Heart left ventricle (tissue), 16 donors: ENCODE measurements around the gene PRKCSH. TPM values are rescaled to one million over a fixed set of nuclear protein-coding genes. Genes with fewer than 3 reads are reported as not detected.

Experiments
- ATAC-seq, 4 donors: fragments of 200-7000 bp; cut with Tn5 transposase; one replicate each; pipeline ENCODE4 v1.9.1; 2020 to 2022; ENCODE audit warnings: moderate library complexity in 4 of 4, mild to moderate bottlenecking in 3 of 4, moderate number of reproducible peaks in 1 of 4
- DNase-seq, 5 donors: peaks; one replicate each; pipeline ENCODE4 v3.0.0-alpha.2; 2020
- H3K27ac ChIP-seq, 12 donors: fragments of 200-600 bp; sonication (generic) in 4 of 12; one replicate each; pipeline versions ENCODE4 v1.5.0 to v1.8.0; 2016 to 2022; ENCODE audit warnings: mild to moderate bottlenecking in 2 of 12
- H3K27me3 ChIP-seq, 9 donors: fragments of 200-600 bp; sonication (generic) in 2 of 9; one replicate each; pipeline versions ENCODE4 v1.5.1 to v1.8.0; 2016 to 2022; ENCODE audit warnings: mild to moderate bottlenecking in 3 of 9
- H3K36me3 ChIP-seq, 9 donors: fragments of 200-600 bp; sonication (generic) in 2 of 9; one replicate each; pipeline versions ENCODE4 v1.5.0 to v1.8.0; 2018 to 2022; ENCODE audit warnings: mild to moderate bottlenecking in 2 of 9
- H3K4me1 ChIP-seq, 12 donors: fragments of 200-600 bp; sonication (generic) in 4 of 12; one replicate each; pipeline versions ENCODE4 v1.5.0 to v1.8.0; 2016 to 2022; ENCODE audit warnings: mild to moderate bottlenecking in 3 of 12
- H3K4me3 ChIP-seq, 12 donors: fragments of 200-600 bp; sonication (generic) in 4 of 12; one replicate each; pipeline versions ENCODE4 v1.5.0 to v1.8.0; 2017 to 2022; ENCODE audit warnings: mild to moderate bottlenecking in 9 of 12, moderate library complexity in 4 of 12
- H3K9me3 ChIP-seq, 12 donors: fragments of 200-600 bp; sonication (generic) in 4 of 12; one replicate each; pipeline versions ENCODE4 v1.5.0 to v1.8.0; 2016 to 2022; ENCODE audit warnings: mild to moderate bottlenecking in 1 of 12
- POLR2A ChIP-seq, 2 donors: fragments of 450-650 bp; IDR thresholded peaks; one replicate each; pipeline ENCODE4 v1.6.1; 2017; ENCODE audit warnings: antibody characterized with exemption in 2 of 2, mild to moderate bottlenecking in 2 of 2, moderate library complexity in 2 of 2
- WGBS, 4 donors: extraction: QIAGEN DNeasy Blood & Tissue Kit in 2 of 4; methylation state at CpG; one replicate each; pipeline versions ENCODE4 v1.1.5 to v1.1.7; 2013 to 2018; 5-methylcytosine and 5-hydroxymethylcytosine counted together
- intact Hi-C, 10 donors: fragments of 100-400 bp; cut with DNase I; formaldehyde crosslinking; loops; one replicate each; pipeline versions ENCODE4 v1.11.1 to v1.14.2; 2022
- polyA plus RNA-seq, 2 donors: library from polyadenylated mRNA; stranded (reverse); fragments of 200-250 nt; gene quantifications; one replicate each; pipeline ENCODE4 v1.2.3, GENCODE V29; 2013
- total RNA-seq, 9 donors: library from RNA; depleted of rRNA in 2 of 9; stranded (reverse); fragments of >200 nt in 2 of 9; fragmentation: NEBNext Ultra II Directional in 3 of 9; extraction: Animal tissue kit (Norgen Biotek cat#: 25700) in 3 of 9; gene quantifications; one replicate each; pipeline versions ENCODE4 v1.1.0 to v1.2.4, GENCODE V29; 2016 to 2023
- TF ChIP-seq, protein P1 (sequence below), 12 donors: fragments of 200-600 bp; sonication (generic) in 4 of 12; IDR thresholded peaks; one replicate each; pipeline versions ENCODE4 v1.5.0 to v1.8.0; 2018 to 2022; ENCODE audit warnings: antibody characterized with exemption in 12 of 12, mild to moderate bottlenecking in 5 of 12
- donor health status: ischemic (EF 13 %, LVEDD 7.1; RV severe dilation, severe dysfunction).
- donor health status: healthy with polysubstance abuse.
- donor health status: DM: no; HTN: yes; CAD: no.
- donor health status: DM: no; HTN: no; CAD: no.
- donor health status: ischemic (EF 25% LVEDD 6.9; RV normal size, moderate dysfunction).
- donor health status: ischemic (EF 25% LVEDD 5.7; RV mildly dilated, moderate dysfunction).
- donor health status: healthy.
- donor health status: DM: yes; HTN: yes; CAD: no.
- donor health status: ischemic (EF 35%, LVEDD 5.7; RV mildly dilated, moderate dysfunction).
- donor health status: nonischemic (EF 11% LVEDD 7.7; RV severe dilation, severe dysfunction).
- donor health status: DM: yes; HTN: yes; CAD: no.
- donor health status: PGD.
- donor health status: ischemic (EF 29% LVEDD 5.4; RV normal size, mild dysfunction).
- donor health status: nonischemic (EF 23%, LVEDD 6.1; RV moderate dilation, normal function).

The PRKCSH gene
- total and polyA plus RNA-seq, 11 donors: 69.3 to 210 (median 107) TPM

DNA sequence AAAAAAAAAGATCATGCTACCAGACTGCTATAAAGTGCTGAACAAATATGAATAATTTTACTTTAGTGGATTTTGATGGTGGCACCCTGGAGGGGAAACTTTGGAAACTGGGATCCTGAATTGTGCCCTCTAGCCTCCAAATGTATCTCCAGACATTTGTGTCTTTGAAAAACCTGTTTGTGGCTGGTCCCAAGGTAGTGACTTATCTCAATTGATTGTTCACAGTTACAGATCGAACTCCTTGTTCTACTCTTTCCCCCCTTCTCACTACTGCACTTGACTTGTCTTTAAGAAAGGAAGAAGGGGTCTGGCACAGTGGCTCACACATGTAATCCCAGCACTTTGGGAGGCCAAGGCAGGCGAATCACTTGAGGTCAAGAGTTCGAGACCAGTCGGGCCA, 26.8 kb upstream of the PRKCSH start:
- H3K4me1 ChIP-seq: peaks cover 0 to 9% (median 0%) of the 10 kb centered on the region in 12 donors
- H3K27me3 ChIP-seq: peaks cover 0 to 10% (median 0%) of the 10 kb centered on the region in 9 donors
- DNase-seq (no peak), ATAC-seq (no peak)
- intact Hi-C loops: no loop called here
- WGBS, 4 donors: 85 to 90% (median 88%) methylated on average over 4 of the region's 4 CpGs
- H3K4me3 ChIP-seq: no peak overlapping the region
- H3K9me3 ChIP-seq: no peaks in the 10 kb centered on the region
- TF ChIP-seq POLR2A (IDR thresholded peaks at IDR 0.05): no peak
- TF ChIP-seq, protein P1, sequence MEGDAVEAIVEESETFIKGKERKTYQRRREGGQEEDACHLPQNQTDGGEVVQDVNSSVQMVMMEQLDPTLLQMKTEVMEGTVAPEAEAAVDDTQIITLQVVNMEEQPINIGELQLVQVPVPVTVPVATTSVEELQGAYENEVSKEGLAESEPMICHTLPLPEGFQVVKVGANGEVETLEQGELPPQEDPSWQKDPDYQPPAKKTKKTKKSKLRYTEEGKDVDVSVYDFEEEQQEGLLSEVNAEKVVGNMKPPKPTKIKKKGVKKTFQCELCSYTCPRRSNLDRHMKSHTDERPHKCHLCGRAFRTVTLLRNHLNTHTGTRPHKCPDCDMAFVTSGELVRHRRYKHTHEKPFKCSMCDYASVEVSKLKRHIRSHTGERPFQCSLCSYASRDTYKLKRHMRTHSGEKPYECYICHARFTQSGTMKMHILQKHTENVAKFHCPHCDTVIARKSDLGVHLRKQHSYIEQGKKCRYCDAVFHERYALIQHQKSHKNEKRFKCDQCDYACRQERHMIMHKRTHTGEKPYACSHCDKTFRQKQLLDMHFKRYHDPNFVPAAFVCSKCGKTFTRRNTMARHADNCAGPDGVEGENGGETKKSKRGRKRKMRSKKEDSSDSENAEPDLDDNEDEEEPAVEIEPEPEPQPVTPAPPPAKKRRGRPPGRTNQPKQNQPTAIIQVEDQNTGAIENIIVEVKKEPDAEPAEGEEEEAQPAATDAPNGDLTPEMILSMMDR (IDR thresholded peaks at IDR 0.05): no peak
- H3K36me3 ChIP-seq: peaks cover 0 to 5% (median 0%) of the 10 kb centered on the region in 9 donors
- H3K27ac ChIP-seq: no peak overlapping the region

DNA sequence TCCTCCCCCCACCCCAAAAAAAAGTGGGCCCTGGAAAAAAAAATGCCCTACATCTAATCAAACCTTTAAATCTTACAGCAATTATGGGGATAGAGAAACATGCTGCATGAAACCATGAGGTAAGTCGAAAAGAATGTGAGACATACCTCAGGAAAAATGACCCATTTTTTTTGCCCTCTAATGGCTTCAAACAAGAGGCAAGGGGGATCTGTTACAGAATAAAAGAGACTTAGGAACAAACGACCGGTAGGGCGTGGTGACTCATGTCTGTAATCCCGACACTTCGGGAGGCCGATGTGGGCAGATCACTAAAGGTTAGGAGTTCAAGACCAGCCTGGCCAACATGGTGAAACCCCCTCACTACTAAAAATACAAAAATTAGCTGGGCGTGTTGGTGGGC, 24.8 kb upstream of the PRKCSH start:
- no peaks in the 10 kb centered on the region for H3K9me3 ChIP-seq
- H3K4me3 ChIP-seq: no peak overlapping the region
- intact Hi-C loops: no loop called here
- WGBS, 4 donors: 68 to 78% (median 70%) methylated on average over 8 of the region's 8 CpGs
- DNase-seq: no peak
- peaks cover 0 to 17% (median 0%) of the 10 kb centered on the region in 9 donors for H3K27me3 ChIP-seq
- no peak overlapping the region for H3K27ac ChIP-seq
- H3K36me3 ChIP-seq: peaks cover 0 to 5% (median 0%) of the 10 kb centered on the region in 9 donors
- peaks cover 0 to 9% (median 0%) of the 10 kb centered on the region in 12 donors for H3K4me1 ChIP-seq
- no peak for ATAC-seq
- no peak for TF ChIP-seq POLR2A (IDR thresholded peaks at IDR 0.05)
- TF ChIP-seq, protein P1 (IDR thresholded peaks at IDR 0.05): no peak

DNA sequence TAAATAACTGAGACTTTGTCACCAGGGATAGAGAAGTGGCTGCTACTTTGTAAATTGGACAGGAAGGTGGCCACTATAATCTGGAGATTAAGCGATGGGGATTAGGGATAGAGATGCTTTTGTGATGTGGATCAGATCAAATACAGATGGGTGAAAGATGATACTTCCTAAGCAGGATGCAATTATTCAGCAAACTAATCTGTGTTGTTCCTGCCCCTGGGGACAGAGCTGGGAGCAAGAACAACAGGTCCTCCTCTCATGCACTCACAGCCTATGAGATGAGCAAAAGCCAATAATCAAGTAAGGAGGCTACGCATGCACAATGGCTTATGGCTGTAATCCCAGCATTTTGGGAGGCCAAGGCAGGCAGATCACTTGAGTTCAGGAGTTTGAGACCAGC, 20.9 kb upstream of the PRKCSH start:
- DNase-seq: no peak
- Histone ChIP-seq H3K4me3 (no peak overlapping the region), H3K4me1 (peaks cover 0 to 14% (median 4%) of the 10 kb centered on the region in 12 donors), H3K27me3 (peaks cover 0 to 39% (median 22%) of the 10 kb centered on the region in 9 donors), H3K27ac (no peak overlapping the region), H3K9me3 (no peaks in the 10 kb centered on the region), H3K36me3 (peaks cover 0 to 5% (median 0%) of the 10 kb centered on the region in 9 donors)
- no peak for ATAC-seq
- no peak for TF ChIP-seq POLR2A (IDR thresholded peaks at IDR 0.05)
- TF ChIP-seq, protein P1 (IDR thresholded peaks at IDR 0.05): no peak
- intact Hi-C loops: no loop called here
- 82 to 89% (median 85%) methylated on average over 2 of the region's 2 CpGs for WGBS, 4 donors

DNA sequence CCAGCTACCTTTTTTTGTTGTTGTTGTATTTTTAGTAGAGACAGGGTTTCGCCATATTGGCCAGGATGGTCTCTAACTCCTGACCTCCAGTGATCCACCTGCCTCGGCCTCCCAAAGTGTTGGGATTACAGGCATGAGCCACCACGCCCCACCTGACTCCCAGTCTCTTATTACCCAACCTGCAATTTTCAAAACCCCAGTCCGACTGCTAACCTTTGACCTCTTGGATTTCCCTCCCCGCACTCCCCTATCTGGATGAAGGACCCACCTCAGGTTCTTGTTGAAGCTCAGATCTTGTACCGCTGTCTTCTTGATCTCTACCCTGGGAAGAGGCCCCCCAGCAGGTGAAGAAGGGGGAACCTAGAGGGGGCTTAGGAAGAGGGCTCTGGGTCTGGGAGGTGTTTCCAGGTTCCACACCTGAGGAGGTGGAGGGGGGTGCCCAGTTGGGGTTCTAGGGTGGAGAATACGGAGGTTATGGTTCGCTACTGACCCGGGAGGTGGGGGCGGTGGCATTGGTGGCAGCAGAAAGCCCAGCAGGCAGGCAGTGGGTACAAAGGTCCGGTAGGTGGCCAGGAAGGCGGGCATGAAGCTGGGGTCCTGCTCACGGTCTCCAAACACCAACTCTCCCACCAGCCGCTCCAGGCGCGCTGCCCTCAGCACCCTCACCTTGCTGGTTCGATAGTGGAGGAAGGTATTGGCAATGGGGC, 18.9 kb upstream of the PRKCSH start:
- Histone ChIP-seq H3K9me3 (no peaks in the 10 kb centered on the region), H3K4me1 (peaks cover 0 to 33% (median 17%) of the 10 kb centered on the region in 12 donors), H3K27me3 (peaks cover 0 to 57% (median 40%) of the 10 kb centered on the region in 9 donors), H3K36me3 (peaks cover 0 to 2% (median 0%) of the 10 kb centered on the region in 9 donors), H3K4me3 (no peak overlapping the region), H3K27ac (no peak overlapping the region)
- intact Hi-C loops: loop anchor here in 1 of 10 donors (5.0 kb wide), 1 partner anchor 34 kb away; the partner anchor contains the start of gene EPOR
- ATAC-seq (no peak), DNase-seq (no peak)
- TF ChIP-seq POLR2A (IDR thresholded peaks at IDR 0.05): no peak
- TF ChIP-seq, protein P1 (IDR thresholded peaks at IDR 0.05): no peak
- WGBS, 4 donors: 87 to 92% (median 92%) methylated on average over 17 of the region's 17 CpGs
